HUES6 (cell line): Measurements from ENCODE around the gene IL1F10.
"Not testable (repeated sequence)": the region's sequence is repeated elsewhere in the genome, so short reads cannot be mapped to it uniquely, and the experiment has no call there.

ENCODE experiments used
- H3K27ac ChIP-seq: 2 replicates; pipeline ENCODE4 v1.7.0; 2013; ENCODE audit warnings: low read depth, mild to moderate bottlenecking, low read length, inconsistent platforms
- H3K27me3 ChIP-seq: 2 replicates; pipeline ENCODE4 v1.6.1; 2013; ENCODE audit warnings: low read length; ENCODE audit not compliant: control insufficient read depth, insufficient read depth
- H3K36me3 ChIP-seq: 2 replicates; pipeline ENCODE4 v1.6.1; 2013; ENCODE audit warnings: low read length; ENCODE audit not compliant: control insufficient read depth, insufficient read depth
- H3K4me1 ChIP-seq: 2 replicates; pipeline ENCODE4 v1.6.1; 2013; ENCODE audit warnings: low read length; ENCODE audit not compliant: control insufficient read depth, insufficient read depth
- H3K4me3 ChIP-seq: 2 replicates; pipeline ENCODE4 v1.5.1; 2013; ENCODE audit warnings: low read depth, low read length
- H3K9ac ChIP-seq: one replicate; pipeline ENCODE4 v1.6.1; 2013; ENCODE audit warnings: mild to moderate bottlenecking, low read length
- H3K9me3 ChIP-seq: 2 replicates; pipeline ENCODE4 v1.6.1; 2013; ENCODE audit warnings: low read depth, low read length; ENCODE audit not compliant: control insufficient read depth, insufficient read depth

Gene IL1F10

GRCh38 chr2:113081488-113082210, 13.9 kb downstream of the IL1F10 start:
- no peaks in the 10 kb centered on the region; the same call in 1 of the 2 replicates for H3K27me3 ChIP-seq
- H3K9me3 ChIP-seq = no peaks in the 10 kb centered on the region
- H3K9ac ChIP-seq = no peak overlapping the region
- H3K4me1 ChIP-seq = peaks cover 12% of the 10 kb centered on the region
- H3K27ac ChIP-seq = no peak overlapping the region
- no peak overlapping the region for H3K4me3 ChIP-seq
- H3K36me3 ChIP-seq = no peaks in the 10 kb centered on the region

GRCh38 chr2:113083296-113083695, 15.5 kb downstream of the IL1F10 start:
- Histone ChIP-seq H3K4me1 (peaks cover 8% of the 10 kb centered on the region), H3K4me3 (no peak overlapping the region), H3K9ac (no peak overlapping the region), H3K27me3 (no peaks in the 10 kb centered on the region; the same call in 1 of the 2 replicates), H3K27ac (no peak overlapping the region), H3K9me3 (no peaks in the 10 kb centered on the region), H3K36me3 (no peaks in the 10 kb centered on the region)

GRCh38 chr2:113084249-113085000, 16.7 kb downstream of the IL1F10 start:
- no peaks in the 10 kb centered on the region for H3K9me3 ChIP-seq
- peaks cover 1% of the 10 kb centered on the region; the same call in 1 of the 2 replicates for H3K27me3 ChIP-seq
- no peak overlapping the region for H3K4me3 ChIP-seq
- H3K27ac ChIP-seq = no peak overlapping the region
- no peaks in the 10 kb centered on the region for H3K36me3 ChIP-seq
- H3K4me1 ChIP-seq = peaks cover 5% of the 10 kb centered on the region
- no peak overlapping the region for H3K9ac ChIP-seq

GRCh38 chr2:113085542-113085941, 17.8 kb downstream of the IL1F10 start:
- no peak overlapping the region for H3K4me3 ChIP-seq
- no peak overlapping the region for H3K27ac ChIP-seq
- H3K36me3 ChIP-seq = no peaks in the 10 kb centered on the region
- H3K9me3 ChIP-seq = no peaks in the 10 kb centered on the region
- peaks cover 2% of the 10 kb centered on the region; the same call in 1 of the 2 replicates for H3K27me3 ChIP-seq
- no peaks in the 10 kb centered on the region for H3K4me1 ChIP-seq
- no peak overlapping the region for H3K9ac ChIP-seq

GRCh38 chr2:113088213-113088992, 20.6 kb downstream of the IL1F10 start:
- H3K27ac ChIP-seq = no peak overlapping the region
- no peak overlapping the region for H3K4me3 ChIP-seq
- no peaks in the 10 kb centered on the region for H3K4me1 ChIP-seq
- H3K9me3 ChIP-seq = no peaks in the 10 kb centered on the region
- H3K36me3 ChIP-seq = no peaks in the 10 kb centered on the region
- H3K27me3 ChIP-seq = peaks cover 5% of the 10 kb centered on the region; the same call in 1 of the 2 replicates
- H3K9ac ChIP-seq = no peak overlapping the region

- no peak overlapping the region for H3K4me3 ChIP-seq
These were observed 22.1 kb downstream of the IL1F10 start for GRCh38 chr2:113089916-113090315.

GRCh38 chr2:113091231-113091896, 23.6 kb downstream of the IL1F10 start:
- Histone ChIP-seq H3K27me3 (peaks cover 5% of the 10 kb centered on the region; the same call in 1 of the 2 replicates), H3K4me1 (no peaks in the 10 kb centered on the region), H3K4me3 (no peak overlapping the region), H3K9ac (no peak overlapping the region), H3K9me3 (peaks cover 2% of the 10 kb centered on the region; the same call in 1 of the 2 replicates), H3K27ac (no peak overlapping the region), H3K36me3 (no peaks in the 10 kb centered on the region)

More at GRCh38 chr2:113089916-113090315, 22.1 kb downstream of the IL1F10 start:
- Histone ChIP-seq H3K27me3 (peaks cover 5% of the 10 kb centered on the region; the same call in 1 of the 2 replicates), H3K36me3 (no peaks in the 10 kb centered on the region), H3K4me1 (no peaks in the 10 kb centered on the region), H3K27ac (no peak overlapping the region), H3K9me3 (peaks cover 2% of the 10 kb centered on the region; the same call in 1 of the 2 replicates), H3K9ac (no peak overlapping the region)

- no peak overlapping the region for H3K4me3 ChIP-seq
- peaks cover 5% of the 10 kb centered on the region; the same call in 1 of the 2 replicates for H3K27me3 ChIP-seq
- peaks cover 2% of the 10 kb centered on the region; the same call in 1 of the 2 replicates for H3K9me3 ChIP-seq
- no peak overlapping the region for H3K27ac ChIP-seq
- no peaks in the 10 kb centered on the region for H3K36me3 ChIP-seq
- no peak overlapping the region for H3K9ac ChIP-seq
- H3K4me1 ChIP-seq = no peaks in the 10 kb centered on the region
These were observed 25.3 kb downstream of the IL1F10 start for GRCh38 chr2:113092864-113093612.

GRCh38 chr2:113093613-113093977, 25.8 kb downstream of the IL1F10 start:
- no peaks in the 10 kb centered on the region for H3K36me3 ChIP-seq
- H3K9ac ChIP-seq = no peak overlapping the region
- no peak overlapping the region for H3K4me3 ChIP-seq

GRCh38 chr2:113096306-113096705, 28.5 kb downstream of the IL1F10 start:
- peaks cover 12% of the 10 kb centered on the region for H3K9me3 ChIP-seq
- not testable (repeated sequence) for H3K27me3 ChIP-seq, H3K27ac ChIP-seq, H3K4me1 ChIP-seq, H3K36me3 ChIP-seq, H3K4me3 ChIP-seq, H3K9ac ChIP-seq

More at GRCh38 chr2:113093613-113093977, 25.8 kb downstream of the IL1F10 start:
- Histone ChIP-seq H3K9me3 (peaks cover 7% of the 10 kb centered on the region), H3K4me1 (no peaks in the 10 kb centered on the region), H3K27me3 (peaks cover 5% of the 10 kb centered on the region; the same call in 1 of the 2 replicates), H3K27ac (no peak overlapping the region)
